ENCODE measurements around the gene PPP1R3F.

DNA sequence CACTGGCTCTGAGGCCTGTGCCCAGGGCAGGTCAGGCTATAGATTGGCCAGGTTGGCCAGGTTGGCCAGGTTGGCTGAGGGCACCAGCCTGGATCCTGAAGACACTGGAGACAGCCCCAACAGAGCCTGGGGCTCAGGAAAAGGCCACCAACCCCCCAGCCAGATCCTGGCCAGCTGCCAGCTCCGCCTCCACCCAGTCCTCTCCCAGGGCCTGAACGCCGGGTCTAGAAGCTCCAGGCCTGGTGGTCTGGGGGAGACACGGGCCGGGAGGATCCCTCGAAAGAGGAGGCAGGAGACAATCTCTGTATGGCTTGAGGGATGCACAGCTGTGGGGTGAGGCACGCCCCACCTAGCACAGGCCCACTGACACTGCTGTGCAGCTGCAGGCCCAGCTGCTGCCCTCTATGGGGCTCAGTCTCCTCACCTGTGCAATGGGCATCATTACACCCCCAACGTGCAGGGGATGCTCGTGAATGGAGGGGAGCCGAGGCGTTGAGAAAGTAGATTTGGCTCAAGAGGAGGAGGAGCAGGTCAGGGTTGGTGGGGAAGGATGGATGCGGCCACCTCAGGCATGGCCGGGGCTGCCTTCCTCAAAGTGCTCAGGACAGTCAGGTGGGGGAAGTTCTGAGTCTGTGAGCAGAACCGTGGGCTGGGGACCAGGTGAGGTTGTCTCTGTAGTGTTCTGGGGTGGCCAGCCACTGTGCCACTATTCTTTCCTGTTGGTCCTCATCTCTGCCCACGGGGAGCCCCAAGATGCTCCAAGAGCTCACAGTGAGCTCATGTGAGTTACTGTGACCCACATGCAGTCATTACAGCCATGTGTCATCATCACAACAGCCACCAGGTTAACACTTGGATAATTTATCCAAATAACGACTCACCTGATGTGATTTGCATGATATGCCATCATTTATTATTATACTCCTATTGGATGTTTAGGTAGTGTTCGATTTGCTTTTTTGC is 23.1 kb downstream of the PPP1R3F start:
- TF ChIP-seq POLR2A (IDR thresholded peaks at IDR 0.05; ENCODE audit: borderline replicate concordance, extremely low read depth, insufficient read depth, insufficient read length), result no peak
- TF ChIP-seq, protein P1, sequence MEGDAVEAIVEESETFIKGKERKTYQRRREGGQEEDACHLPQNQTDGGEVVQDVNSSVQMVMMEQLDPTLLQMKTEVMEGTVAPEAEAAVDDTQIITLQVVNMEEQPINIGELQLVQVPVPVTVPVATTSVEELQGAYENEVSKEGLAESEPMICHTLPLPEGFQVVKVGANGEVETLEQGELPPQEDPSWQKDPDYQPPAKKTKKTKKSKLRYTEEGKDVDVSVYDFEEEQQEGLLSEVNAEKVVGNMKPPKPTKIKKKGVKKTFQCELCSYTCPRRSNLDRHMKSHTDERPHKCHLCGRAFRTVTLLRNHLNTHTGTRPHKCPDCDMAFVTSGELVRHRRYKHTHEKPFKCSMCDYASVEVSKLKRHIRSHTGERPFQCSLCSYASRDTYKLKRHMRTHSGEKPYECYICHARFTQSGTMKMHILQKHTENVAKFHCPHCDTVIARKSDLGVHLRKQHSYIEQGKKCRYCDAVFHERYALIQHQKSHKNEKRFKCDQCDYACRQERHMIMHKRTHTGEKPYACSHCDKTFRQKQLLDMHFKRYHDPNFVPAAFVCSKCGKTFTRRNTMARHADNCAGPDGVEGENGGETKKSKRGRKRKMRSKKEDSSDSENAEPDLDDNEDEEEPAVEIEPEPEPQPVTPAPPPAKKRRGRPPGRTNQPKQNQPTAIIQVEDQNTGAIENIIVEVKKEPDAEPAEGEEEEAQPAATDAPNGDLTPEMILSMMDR (IDR thresholded peaks at IDR 0.05 in 2 of 3, conservative IDR thresholded peaks at IDR 0.05 in 1 of 3; ENCODE audit: borderline replicate concordance in 1 of 3, insufficient read depth in 1 of 3, low read depth in 2 of 3, low read length in 2 of 3), result no peak
- no peak for TF ChIP-seq EZH2 (IDR thresholded peaks at IDR 0.05)
- no peak for TF ChIP-seq POLR2AphosphoS5 (IDR thresholded peaks at IDR 0.05; ENCODE audit: low read depth, low read length)
- no peak for TF ChIP-seq JUND (IDR thresholded peaks at IDR 0.05)
- TF ChIP-seq ELF1 (IDR thresholded peaks at IDR 0.05; ENCODE audit: borderline replicate concordance, low read depth), result no peak
- no peak for TF ChIP-seq SIN3A (IDR thresholded peaks at IDR 0.05; ENCODE audit: low read depth)
- no peak for TF ChIP-seq SRF (IDR thresholded peaks at IDR 0.05; ENCODE audit: low read depth)
- no peak for TF ChIP-seq ZNF274 (IDR thresholded peaks at IDR 0.05; ENCODE audit: low read depth, low read length)
- TF ChIP-seq, protein P2, sequence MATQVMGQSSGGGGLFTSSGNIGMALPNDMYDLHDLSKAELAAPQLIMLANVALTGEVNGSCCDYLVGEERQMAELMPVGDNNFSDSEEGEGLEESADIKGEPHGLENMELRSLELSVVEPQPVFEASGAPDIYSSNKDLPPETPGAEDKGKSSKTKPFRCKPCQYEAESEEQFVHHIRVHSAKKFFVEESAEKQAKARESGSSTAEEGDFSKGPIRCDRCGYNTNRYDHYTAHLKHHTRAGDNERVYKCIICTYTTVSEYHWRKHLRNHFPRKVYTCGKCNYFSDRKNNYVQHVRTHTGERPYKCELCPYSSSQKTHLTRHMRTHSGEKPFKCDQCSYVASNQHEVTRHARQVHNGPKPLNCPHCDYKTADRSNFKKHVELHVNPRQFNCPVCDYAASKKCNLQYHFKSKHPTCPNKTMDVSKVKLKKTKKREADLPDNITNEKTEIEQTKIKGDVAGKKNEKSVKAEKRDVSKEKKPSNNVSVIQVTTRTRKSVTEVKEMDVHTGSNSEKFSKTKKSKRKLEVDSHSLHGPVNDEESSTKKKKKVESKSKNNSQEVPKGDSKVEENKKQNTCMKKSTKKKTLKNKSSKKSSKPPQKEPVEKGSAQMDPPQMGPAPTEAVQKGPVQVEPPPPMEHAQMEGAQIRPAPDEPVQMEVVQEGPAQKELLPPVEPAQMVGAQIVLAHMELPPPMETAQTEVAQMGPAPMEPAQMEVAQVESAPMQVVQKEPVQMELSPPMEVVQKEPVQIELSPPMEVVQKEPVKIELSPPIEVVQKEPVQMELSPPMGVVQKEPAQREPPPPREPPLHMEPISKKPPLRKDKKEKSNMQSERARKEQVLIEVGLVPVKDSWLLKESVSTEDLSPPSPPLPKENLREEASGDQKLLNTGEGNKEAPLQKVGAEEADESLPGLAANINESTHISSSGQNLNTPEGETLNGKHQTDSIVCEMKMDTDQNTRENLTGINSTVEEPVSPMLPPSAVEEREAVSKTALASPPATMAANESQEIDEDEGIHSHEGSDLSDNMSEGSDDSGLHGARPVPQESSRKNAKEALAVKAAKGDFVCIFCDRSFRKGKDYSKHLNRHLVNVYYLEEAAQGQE (IDR thresholded peaks at IDR 0.05; ENCODE audit: low read depth), result no peak
- TF ChIP-seq, protein P3, sequence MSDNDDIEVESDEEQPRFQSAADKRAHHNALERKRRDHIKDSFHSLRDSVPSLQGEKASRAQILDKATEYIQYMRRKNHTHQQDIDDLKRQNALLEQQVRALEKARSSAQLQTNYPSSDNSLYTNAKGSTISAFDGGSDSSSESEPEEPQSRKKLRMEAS (IDR thresholded peaks at IDR 0.05), result no peak

Measured in HCT116 (cell line).